ENCODE data around the gene C2CD4A.

- TF ChIP-seq POLR2A (IDR thresholded peaks at IDR 0.05), result no peak
- no peak for TF ChIP-seq CTCF (IDR thresholded peaks at IDR 0.05 in 8 of 11, conservative IDR thresholded peaks at IDR 0.05 in 3 of 11)
Observed at GRCh38 chr15:62105266-62105665, 38.5 kb downstream of the C2CD4A start.
